ENCODE results near the gene RARB. TPM values are rescaled to one million over a fixed set of nuclear protein-coding genes. Genes with fewer than 3 reads are reported as not detected.

RARB gene
- total RNA-seq, 2 donors from 2014 or later, result 15.2 to 22.8 TPM

GRCh38 chr3:25479727-25480010, 51.6 kb downstream of the RARB start:
- no peak for DNase-seq (ENCODE audit: low spot score)
- TF ChIP-seq CTCF (IDR thresholded peaks at IDR 0.05), result no peak
- H3K36me3 ChIP-seq, result no peaks in the 10 kb centered on the region
- no peaks in the 10 kb centered on the region for H3K9me3 ChIP-seq
- peak overlapping the region in 1 of 2 donors; percentile 78 for H3K27ac ChIP-seq
- H3K4me1 ChIP-seq, result peaks cover 0 to 70% of the 10 kb centered on the region in 2 donors
- no peak overlapping the region for H3K4me3 ChIP-seq
- no peaks in the 10 kb centered on the region for H3K27me3 ChIP-seq

DNA sequence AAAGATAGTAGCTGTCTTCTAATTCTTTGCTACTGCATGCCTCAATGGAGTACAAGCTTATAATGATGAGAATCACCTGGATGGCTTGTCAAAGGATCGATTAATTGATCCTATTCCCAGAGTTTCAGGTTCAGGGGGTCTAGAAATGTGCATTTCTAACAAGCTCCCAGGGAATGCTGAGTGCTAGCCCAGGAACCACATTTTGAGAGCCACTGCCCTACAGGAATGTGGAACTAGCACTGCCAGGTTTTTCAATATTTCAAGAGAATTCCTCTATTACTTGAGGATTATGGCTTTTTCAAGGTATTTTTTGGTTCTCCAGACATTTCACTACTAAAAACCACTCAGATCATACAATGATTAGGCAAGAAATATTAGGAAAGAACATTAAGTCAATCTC, 52.7 kb downstream of the RARB start:
- Histone ChIP-seq H3K36me3 (no peaks in the 10 kb centered on the region), H3K4me1 (peaks cover 0 to 80% of the 10 kb centered on the region in 2 donors), H3K4me3 (no peak overlapping the region), H3K27me3 (no peaks in the 10 kb centered on the region), H3K27ac (peak overlapping the region; percentile 18 to 78), H3K9me3 (no peaks in the 10 kb centered on the region)
- no peak for DNase-seq (ENCODE audit: low spot score)
- no peak for TF ChIP-seq CTCF (IDR thresholded peaks at IDR 0.05)

DNA sequence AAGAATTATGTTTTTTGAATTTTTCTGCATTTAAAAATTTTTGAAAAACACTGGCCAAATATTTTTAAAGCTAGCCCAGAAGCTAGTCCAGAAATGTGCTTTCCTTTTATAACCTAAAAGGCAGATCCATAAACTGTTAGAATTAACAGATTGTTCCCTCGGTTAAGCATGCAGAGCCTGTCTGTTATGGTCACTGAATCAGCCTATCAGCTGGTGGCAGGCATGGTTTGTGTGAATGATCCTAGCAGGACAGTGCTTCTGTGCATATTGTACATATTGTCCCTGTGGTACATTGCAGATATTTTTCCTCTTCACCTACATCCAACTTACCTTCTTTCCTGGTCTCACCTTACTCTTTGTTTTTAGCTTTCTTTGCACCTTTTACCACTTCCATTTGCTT, 53.3 kb downstream of the RARB start:
- Histone ChIP-seq H3K27ac (peak overlapping the region; percentile 23 to 78), H3K36me3 (no peaks in the 10 kb centered on the region), H3K27me3 (no peaks in the 10 kb centered on the region), H3K9me3 (no peaks in the 10 kb centered on the region), H3K4me1 (peaks cover 0 to 82% of the 10 kb centered on the region in 2 donors), H3K4me3 (no peak overlapping the region)
- no peak for DNase-seq (ENCODE audit: low spot score)
- no peak for TF ChIP-seq CTCF (IDR thresholded peaks at IDR 0.05)

DNA sequence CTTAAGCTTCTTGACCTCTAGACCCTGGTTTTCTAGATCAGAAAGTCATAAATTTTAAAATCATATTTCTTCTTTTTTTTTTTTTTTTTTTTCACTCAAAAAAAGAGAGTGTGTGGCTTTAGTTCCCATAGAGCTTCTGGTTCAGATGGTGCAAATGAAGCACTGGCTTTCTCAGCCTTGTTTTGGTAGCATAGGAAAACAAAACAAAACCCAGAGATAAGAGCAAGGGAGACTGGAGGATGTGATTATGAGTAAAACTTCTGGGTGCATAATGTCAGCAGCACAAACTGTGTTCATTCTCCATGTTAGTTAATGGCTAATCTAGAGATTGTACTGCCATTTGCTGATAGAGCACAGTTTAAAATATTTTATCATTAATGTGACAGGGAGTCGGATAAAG, 55.4 kb downstream of the RARB start:
- no peak for DNase-seq (ENCODE audit: low spot score)
- H3K4me3 ChIP-seq, result no peak overlapping the region
- H3K9me3 ChIP-seq, result no peaks in the 10 kb centered on the region
- no peaks in the 10 kb centered on the region for H3K36me3 ChIP-seq
- H3K27ac ChIP-seq, result peak overlapping the region; percentile 3 to 78
- no peaks in the 10 kb centered on the region for H3K27me3 ChIP-seq
- TF ChIP-seq CTCF (IDR thresholded peaks at IDR 0.05), result no peak
- H3K4me1 ChIP-seq, result peaks cover 0 to 80% of the 10 kb centered on the region in 2 donors

GRCh38 chr3:25485673-25486072, 57.6 kb downstream of the RARB start:
- peak overlapping the region; percentile 65 to 78 for H3K27ac ChIP-seq
- no peaks in the 10 kb centered on the region for H3K27me3 ChIP-seq
- H3K9me3 ChIP-seq, result no peaks in the 10 kb centered on the region
- H3K4me3 ChIP-seq, result no peak overlapping the region
- no peak for TF ChIP-seq CTCF (IDR thresholded peaks at IDR 0.05)
- H3K4me1 ChIP-seq, result peaks cover 0 to 65% of the 10 kb centered on the region in 2 donors
- H3K36me3 ChIP-seq, result no peaks in the 10 kb centered on the region
- no peak for DNase-seq (ENCODE audit: low spot score)

GRCh38 chr3:25486932-25487331, 58.9 kb downstream of the RARB start:
- no peak for TF ChIP-seq CTCF (IDR thresholded peaks at IDR 0.05)
- Histone ChIP-seq H3K4me1 (peaks cover 0 to 53% of the 10 kb centered on the region in 2 donors), H3K4me3 (no peak overlapping the region), H3K27ac (peak overlapping the region; percentile 65 to 78), H3K36me3 (no peaks in the 10 kb centered on the region), H3K9me3 (peaks cover 0 to 1% of the 10 kb centered on the region in 2 donors), H3K27me3 (no peaks in the 10 kb centered on the region)
- no peak for DNase-seq (ENCODE audit: low spot score)
